D721Med (cell line): ENCODE measurements around the gene ELMOD3.
A peak's percentile ranks its signal among the peaks of the same experiment; 100 is the strongest.
"Not testable (repeated sequence)": the region's sequence is repeated elsewhere in the genome, so short reads cannot be mapped to it uniquely, and the experiment has no call there.

Source experiments
- DNase-seq: peaks from one replicate; pipeline ENCODE4 v3.0.0; 2011; ENCODE audit warnings: low spot score; ENCODE audit not compliant: insufficient read length
- FAIRE-seq: peaks from 2 replicates; lab custom pipeline; 2011; peaks lifted over from hg19 to GRCh38; lab: Jason Lieb, UNC
- CTCF ChIP-seq: IDR thresholded peaks from 2 replicates; pipeline ENCODE4 v1.5.1; 2012; ENCODE audit warnings: mild to moderate bottlenecking, control low read depth; ENCODE audit not compliant: insufficient read depth; ENCODE audit errors: missing control alignments

The ELMOD3 gene

GRCh38 chr2:85324639-85325465, 29.7 kb upstream of the ELMOD3 start:
- no peak for FAIRE-seq
- DNase-seq = no peak
- no peak for TF ChIP-seq CTCF

GRCh38 chr2:85325466-85325811, 29.1 kb upstream of the ELMOD3 start:
- DNase-seq = no peak
- no peak for TF ChIP-seq CTCF
- no peak for FAIRE-seq

GRCh38 chr2:85326406-85327159, 28.0 kb upstream of the ELMOD3 start:
- no peak for DNase-seq
- no peak for FAIRE-seq

GRCh38 chr2:85327160-85327821, 27.3 kb upstream of the ELMOD3 start:
- no peak for TF ChIP-seq CTCF
- DNase-seq (no peak), FAIRE-seq (no peak)

More at GRCh38 chr2:85326406-85327159, 28.0 kb upstream of the ELMOD3 start:
- TF ChIP-seq CTCF = no peak

GRCh38 chr2:85327822-85328617, 26.5 kb upstream of the ELMOD3 start, which contains the start of gene TGOLN2:
TGOLN2 (minus strand) TSS chr2:85327989; CDS start chr2:85327962, 27 bp downstream.
- FAIRE-seq (no peak), DNase-seq (peak; percentile 85)
- TF ChIP-seq CTCF = no peak

GRCh38 chr2:85329181-85329651, 25.4 kb upstream of the ELMOD3 start:
- DNase-seq (no peak), FAIRE-seq (no peak)
- TF ChIP-seq CTCF = no peak

GRCh38 chr2:85329701-85330100, 24.9 kb upstream of the ELMOD3 start:
- DNase-seq, FAIRE-seq: not testable (repeated sequence)
